ENCODE results near the gene FAM168B. TPM values are rescaled to one million over a fixed set of nuclear protein-coding genes. Genes with fewer than 3 reads are reported as not detected.

The FAM168B gene
- total and polyA plus RNA-seq, 10 of the 15 experiments (the other 5 are each of a cell fraction or from before 2014, with no cell fraction given): 3.5 to 77.3 (median 45.9) TPM

- ChIA-PET SMC1A (ENCODE audit: uncharacterized antibody, unreplicated experiment) (no interaction called here), CTCF (no interaction called here)
These were observed 58.9 kb downstream of the FAM168B start for GRCh38 chr2:131034122-131035051.

GRCh38 chr2:131033786-131034121 lies 59.5 kb downstream of the FAM168B start:
- Histone ChIP-seq H3K27me3 (replicated peaks in 1 of 2; ENCODE audit: control insufficient read depth in 2 of 2, insufficient read depth in 2 of 2, low read length in 1 of 2) (peaks cover 2% of the 10 kb centered on the region in 2 experiments; a peak in 2 of 4 replicates), H3K4me2 (ENCODE audit: control insufficient read depth, insufficient read depth) (no peak overlapping the region), H4K20me1 (ENCODE audit: control insufficient read depth, insufficient read depth) (peaks cover 3% of the 10 kb centered on the region; the same call in 1 of the 2 replicates), H3K9ac (ENCODE audit: control insufficient read depth, insufficient read depth, low read length) (no peak overlapping the region), H3K36me3 (ENCODE audit: control insufficient read depth in 2 of 2, insufficient read depth in 2 of 2, low read length in 1 of 2) (no peaks in the 10 kb centered on the region), H3K9me3 (replicated peaks; ENCODE audit: control insufficient read depth, insufficient read depth, low read length) (no peaks in the 10 kb centered on the region), H3K27ac (ENCODE audit: control insufficient read depth, insufficient read depth) (no peak overlapping the region), H3K79me2 (ENCODE audit: control insufficient read depth, insufficient read depth, low read length) (no peaks in the 10 kb centered on the region), H2AFZ (ENCODE audit: control insufficient read depth, low read depth, low read length) (no peak overlapping the region), H3K4me3 (no peak overlapping the region), H3K4me1 (ENCODE audit: control insufficient read depth, insufficient read depth, low read length) (no peaks in the 10 kb centered on the region)
- ATAC-seq (no peak), DNase-seq (ENCODE audit: low read depth, low spot score) (no peak), FAIRE-seq (no peak)
- BruUV-seq (replicated peaks): no TSS peak
- RAD21 ChIA-PET (ENCODE audit: unreplicated experiment): no interaction called here
- intact Hi-C loops (cut with micrococcal nuclease; ENCODE audit: unreplicated experiment) (no loop called here), in situ Hi-C loops (cut with MboI) (no loop called here)
- CTCF ChIA-PET: no interaction called here
- POLR2A ChIA-PET: no interaction called here
- TF ChIP-seq KAT2A (conservative IDR thresholded peaks at IDR 0.05; ENCODE audit: control insufficient read depth, low read depth, low read length): no peak
- TF ChIP-seq ZNF592 (IDR thresholded peaks at IDR 0.05): no peak
- 0% methylated on average over 1 of the region's 1 CpG for WGBS (ENCODE audit: insufficient coverage, insufficient replicate concordance, low lambda C conversion rate, missing lambda C conversion rate)
- SMC1A ChIA-PET (ENCODE audit: uncharacterized antibody, unreplicated experiment): no interaction called here

More at GRCh38 chr2:131034122-131035051, 58.9 kb downstream of the FAM168B start:
- Histone ChIP-seq H3K79me2 (ENCODE audit: control insufficient read depth, insufficient read depth, low read length) (no peaks in the 10 kb centered on the region), H3K4me2 (ENCODE audit: control insufficient read depth, insufficient read depth) (no peak overlapping the region), H3K9ac (ENCODE audit: control insufficient read depth, insufficient read depth, low read length) (no peak overlapping the region), H3K27me3 (replicated peaks in 1 of 2; ENCODE audit: control insufficient read depth in 2 of 2, insufficient read depth in 2 of 2, low read length in 1 of 2) (peaks cover 2% of the 10 kb centered on the region in 2 experiments; a peak in 2 of 4 replicates), H3K27ac (ENCODE audit: control insufficient read depth, insufficient read depth) (no peak overlapping the region), H3K4me1 (ENCODE audit: control insufficient read depth, insufficient read depth, low read length) (no peaks in the 10 kb centered on the region), H3K36me3 (ENCODE audit: control insufficient read depth in 2 of 2, insufficient read depth in 2 of 2, low read length in 1 of 2) (no peaks in the 10 kb centered on the region), H3K4me3 (no peak overlapping the region), H2AFZ (ENCODE audit: control insufficient read depth, low read depth, low read length) (no peak overlapping the region), H4K20me1 (ENCODE audit: control insufficient read depth, insufficient read depth) (peaks cover 3% of the 10 kb centered on the region; the same call in 1 of the 2 replicates), H3K9me3 (replicated peaks; ENCODE audit: control insufficient read depth, insufficient read depth, low read length) (no peaks in the 10 kb centered on the region)
- ChIA-PET RAD21 (ENCODE audit: unreplicated experiment) (no interaction called here), POLR2A (no interaction called here)
- DNase-seq (ENCODE audit: low read depth, low spot score) (no peak), FAIRE-seq (no peak), ATAC-seq (no peak)
- BruUV-seq (replicated peaks): no TSS peak
- WGBS (ENCODE audit: insufficient coverage, insufficient replicate concordance, low lambda C conversion rate, missing lambda C conversion rate): 11% methylated on average over 47 of the region's 61 CpGs
- TF ChIP-seq CHD1 (IDR thresholded peaks at IDR 0.05; ENCODE audit: low read depth, low read length): no peak
- in situ Hi-C loops (cut with MboI): no loop called here
- intact Hi-C loops (cut with micrococcal nuclease; ENCODE audit: unreplicated experiment): no loop called here
